MM.1S (cell line): Measurements from ENCODE around the gene CCDC83.

Experiments
- DNase-seq: peaks from one replicate; pipeline ENCODE4 v3.0.0-alpha.2; 2015
- H2AFZ ChIP-seq: fragments of 300-600 bp; sonication (generic); 2 replicates; pipeline ENCODE4 v1.6.0; 2016; ENCODE audit warnings: antibody characterized with exemption, low read length
- H3F3A ChIP-seq: fragments of 300-600 bp; sonication (generic); 2 replicates; pipeline ENCODE4 v1.6.1; 2016; ENCODE audit warnings: mild to moderate bottlenecking, antibody characterized with exemption, low read length, moderate library complexity, mixed read lengths; ENCODE audit not compliant: insufficient read depth
- H3K27ac ChIP-seq: fragments of 300-600 bp; sonication (generic); 2 replicates; pipeline ENCODE4 v1.5.1; 2016; ENCODE audit warnings: mild to moderate bottlenecking, low read length
- H3K27me3 ChIP-seq: fragments of 300-600 bp; sonication (generic); replicated peaks from 2 replicates; pipeline ENCODE4 v1.6.0; 2016; ENCODE audit warnings: low read length; ENCODE audit not compliant: insufficient read depth
- H3K36me3 ChIP-seq: fragments of 300-600 bp; sonication (generic); replicated peaks from 2 replicates; pipeline ENCODE4 v1.6.1; 2016; ENCODE audit warnings: mild to moderate bottlenecking, low read length, mixed read lengths; ENCODE audit not compliant: insufficient read depth
- H3K4me1 ChIP-seq: fragments of 300-600 bp; sonication (generic); 2 replicates; pipeline ENCODE4 v1.6.1; 2016; ENCODE audit warnings: low read length, mixed read lengths
- H3K4me2 ChIP-seq: fragments of 300-600 bp; sonication (generic); 2 replicates; pipeline ENCODE4 v1.6.0; 2016; ENCODE audit warnings: low read depth, low read length
- H3K4me3 ChIP-seq: fragments of 300-600 bp; sonication (generic); 2 replicates; pipeline ENCODE4 v1.5.1; 2016; ENCODE audit warnings: low read length, mixed read lengths
- H3K79me2 ChIP-seq: fragments of 300-600 bp; sonication (generic); 2 replicates; pipeline ENCODE4 v1.6.1; 2016; ENCODE audit warnings: mixed run types, low read length, mixed read lengths
- H3K9ac ChIP-seq: fragments of 300-600 bp; sonication (generic); 2 replicates; pipeline ENCODE4 v1.6.1; 2016; ENCODE audit warnings: low read length, mixed read lengths
- H3K9me2 ChIP-seq: fragments of 300-600 bp; sonication (generic); replicated peaks from 2 replicates; pipeline ENCODE4 v1.6.1; 2016; ENCODE audit warnings: mild to moderate bottlenecking, low read length, mixed read lengths; ENCODE audit not compliant: insufficient read depth
- H3K9me3 ChIP-seq: fragments of 300-600 bp; sonication (generic); replicated peaks from 2 replicates; pipeline ENCODE4 v1.6.1; 2016; ENCODE audit warnings: mild to moderate bottlenecking, low read length, mixed read lengths; ENCODE audit not compliant: insufficient read depth
- H4K20me1 ChIP-seq: fragments of 300-600 bp; sonication (generic); 2 replicates; pipeline ENCODE4 v1.6.1; 2016; ENCODE audit warnings: mild to moderate bottlenecking, low read length, moderate library complexity, mixed read lengths; ENCODE audit not compliant: insufficient read depth
- CTCF ChIP-seq: fragments of 300-600 bp; sonication (generic); IDR thresholded peaks from 2 replicates; pipeline ENCODE4 v1.5.1; 2016; ENCODE audit warnings: antibody characterized with exemption, low read length, mixed read lengths
- EZH2 ChIP-seq: fragments of 300-600 bp; sonication (generic); optimal IDR thresholded peaks from 2 replicates; pipeline ENCODE3; 2017; ENCODE audit warnings: low read depth, mild to moderate bottlenecking, antibody characterized with exemption, low read length, mixed read lengths
- EZH2phosphoT487 ChIP-seq: fragments of 300-600 bp; sonication (generic); IDR thresholded peaks from 2 replicates; pipeline ENCODE4 v1.6.1; 2018; ENCODE audit warnings: antibody characterized with exemption, low read length

CCDC83 gene

GRCh38 chr11:85903406-85903805, 48.2 kb downstream of the CCDC83 start:
- Histone ChIP-seq H3K27me3 (no peaks in the 10 kb centered on the region), H3K9me3 (no peaks in the 10 kb centered on the region), H3F3A (no peaks in the 10 kb centered on the region), H3K27ac (no peak overlapping the region), H2AFZ (no peak overlapping the region), H3K9ac (no peak overlapping the region), H3K4me3 (no peak overlapping the region), H3K79me2 (no peaks in the 10 kb centered on the region), H3K9me2 (no peaks in the 10 kb centered on the region), H3K4me2 (no peak overlapping the region), H4K20me1 (no peaks in the 10 kb centered on the region), H3K36me3 (no peaks in the 10 kb centered on the region), H3K4me1 (no peaks in the 10 kb centered on the region)
- no peak for DNase-seq
- TF ChIP-seq CTCF (no peak), EZH2phosphoT487 (no peak), EZH2 (no peak)

GRCh38 chr11:85903811-85904210, 48.6 kb downstream of the CCDC83 start:
- Histone ChIP-seq H3K79me2 (no peaks in the 10 kb centered on the region), H3K9me2 (no peaks in the 10 kb centered on the region), H3K36me3 (no peaks in the 10 kb centered on the region), H3K4me3 (no peak overlapping the region), H3K27me3 (no peaks in the 10 kb centered on the region), H3F3A (no peaks in the 10 kb centered on the region), H3K4me2 (no peak overlapping the region), H2AFZ (no peak overlapping the region), H3K9me3 (no peaks in the 10 kb centered on the region), H4K20me1 (no peaks in the 10 kb centered on the region), H3K27ac (no peak overlapping the region), H3K9ac (no peak overlapping the region), H3K4me1 (no peaks in the 10 kb centered on the region)
- no peak for DNase-seq
- no peak for TF ChIP-seq EZH2

- Histone ChIP-seq H3K9me3 (no peaks in the 10 kb centered on the region), H3F3A (no peaks in the 10 kb centered on the region), H3K4me2 (no peak overlapping the region), H4K20me1 (no peaks in the 10 kb centered on the region), H3K79me2 (no peaks in the 10 kb centered on the region), H3K27ac (no peak overlapping the region), H3K36me3 (no peaks in the 10 kb centered on the region), H3K9me2 (no peaks in the 10 kb centered on the region), H3K9ac (no peak overlapping the region), H3K4me3 (no peak overlapping the region), H3K4me1 (no peaks in the 10 kb centered on the region), H2AFZ (no peak overlapping the region), H3K27me3 (no peaks in the 10 kb centered on the region)
- DNase-seq: no peak
- TF ChIP-seq EZH2: no peak
- no peak for TF ChIP-seq EZH2phosphoT487
- TF ChIP-seq CTCF: no peak
Measured at GRCh38 chr11:85912414-85912813, 57.2 kb downstream of the CCDC83 start.

GRCh38 chr11:85913513-85913912, 58.3 kb downstream of the CCDC83 start:
- Histone ChIP-seq H2AFZ (no peak overlapping the region), H3K9me2 (no peaks in the 10 kb centered on the region), H3K9me3 (no peaks in the 10 kb centered on the region), H3K27me3 (no peaks in the 10 kb centered on the region), H4K20me1 (no peaks in the 10 kb centered on the region), H3K79me2 (no peaks in the 10 kb centered on the region), H3K27ac (no peak overlapping the region), H3K36me3 (no peaks in the 10 kb centered on the region), H3F3A (no peaks in the 10 kb centered on the region), H3K4me2 (no peak overlapping the region), H3K9ac (no peak overlapping the region), H3K4me1 (no peaks in the 10 kb centered on the region), H3K4me3 (no peak overlapping the region)
- TF ChIP-seq CTCF (no peak), EZH2phosphoT487 (no peak), EZH2 (no peak)
- no peak for DNase-seq
